HUES48 (cell line): Measurements from ENCODE around the gene LIPC.

Source experiments
- H3K27ac ChIP-seq: one replicate; pipeline ENCODE4 v1.7.0; 2013; ENCODE audit warnings: low read depth, low read length, inconsistent platforms
- H3K27me3 ChIP-seq: 2 replicates; pipeline ENCODE4 v1.6.1; 2013; ENCODE audit warnings: mild to moderate bottlenecking, low read length; ENCODE audit not compliant: control insufficient read depth, insufficient read depth
- H3K36me3 ChIP-seq: 2 replicates; pipeline ENCODE4 v1.6.1; 2013; ENCODE audit warnings: low read length; ENCODE audit not compliant: control insufficient read depth, insufficient read depth
- H3K4me1 ChIP-seq: 2 replicates; pipeline ENCODE4 v1.6.1; 2013; ENCODE audit warnings: mild to moderate bottlenecking, low read length; ENCODE audit not compliant: control insufficient read depth, insufficient read depth
- H3K4me3 ChIP-seq: 2 replicates; pipeline ENCODE4 v1.5.1; 2013; ENCODE audit warnings: mild to moderate bottlenecking, low read depth, low read length
- H3K9ac ChIP-seq: 2 replicates; pipeline ENCODE4 v1.6.1; 2013; ENCODE audit warnings: mild to moderate bottlenecking, low read depth, low read length, moderate library complexity
- H3K9me3 ChIP-seq: 2 replicates; pipeline ENCODE4 v1.6.1; 2013; ENCODE audit warnings: low read length; ENCODE audit not compliant: control insufficient read depth, insufficient read depth

LIPC gene

GRCh38 chr15:58559904-58560588 lies 128.3 kb downstream of the LIPC start:
- H3K27me3 ChIP-seq = no peaks in the 10 kb centered on the region
- peaks cover 9% of the 10 kb centered on the region; the same call in 1 of the 2 replicates for H3K9me3 ChIP-seq
- H3K4me1 ChIP-seq = peaks cover 6% of the 10 kb centered on the region; the same call in 1 of the 2 replicates
- no peak overlapping the region for H3K4me3 ChIP-seq
- no peak overlapping the region for H3K27ac ChIP-seq
- H3K9ac ChIP-seq = no peak overlapping the region
- H3K36me3 ChIP-seq = no peaks in the 10 kb centered on the region

- H3K27me3 ChIP-seq = no peaks in the 10 kb centered on the region
- peaks cover 9% of the 10 kb centered on the region; the same call in 1 of the 2 replicates for H3K9me3 ChIP-seq
- H3K36me3 ChIP-seq = no peaks in the 10 kb centered on the region
- no peak overlapping the region for H3K4me3 ChIP-seq
- H3K4me1 ChIP-seq = peaks cover 6% of the 10 kb centered on the region; the same call in 1 of the 2 replicates
- peak overlapping the region; percentile 78 for H3K27ac ChIP-seq
- no peak overlapping the region for H3K9ac ChIP-seq
Observed at GRCh38 chr15:58561321-58561720, 129.5 kb downstream of the LIPC start.

GRCh38 chr15:58562135-58562534 lies 130.3 kb downstream of the LIPC start:
- no peaks in the 10 kb centered on the region for H3K36me3 ChIP-seq
- no peak overlapping the region for H3K4me3 ChIP-seq
- H3K27me3 ChIP-seq = no peaks in the 10 kb centered on the region
- peaks cover 9% of the 10 kb centered on the region; the same call in 1 of the 2 replicates for H3K9me3 ChIP-seq
- H3K27ac ChIP-seq = peak overlapping the region; percentile 78
- peaks cover 6% of the 10 kb centered on the region; the same call in 1 of the 2 replicates for H3K4me1 ChIP-seq
- H3K9ac ChIP-seq = no peak overlapping the region

GRCh38 chr15:58564981-58565380 lies 133.2 kb downstream of the LIPC start:
- H3K36me3 ChIP-seq = no peaks in the 10 kb centered on the region
- H3K9ac ChIP-seq = no peak overlapping the region
- H3K9me3 ChIP-seq = no peaks in the 10 kb centered on the region
- H3K27ac ChIP-seq = no peak overlapping the region
- H3K4me1 ChIP-seq = peaks cover 6% of the 10 kb centered on the region; the same call in 1 of the 2 replicates
- no peak overlapping the region for H3K4me3 ChIP-seq
- H3K27me3 ChIP-seq = no peaks in the 10 kb centered on the region

- Histone ChIP-seq H3K9me3 (no peaks in the 10 kb centered on the region), H3K27ac (no peak overlapping the region), H3K9ac (no peak overlapping the region), H3K36me3 (no peaks in the 10 kb centered on the region), H3K4me1 (peaks cover 6% of the 10 kb centered on the region; the same call in 1 of the 2 replicates), H3K4me3 (no peak overlapping the region), H3K27me3 (no peaks in the 10 kb centered on the region)
Observed at GRCh38 chr15:58565619-58566018, 133.8 kb downstream of the LIPC start.

GRCh38 chr15:58566029-58566428 lies 134.2 kb downstream of the LIPC start:
- H3K4me1 ChIP-seq = peaks cover 3% of the 10 kb centered on the region; the same call in 1 of the 2 replicates
- H3K36me3 ChIP-seq = no peaks in the 10 kb centered on the region
- H3K27ac ChIP-seq = no peak overlapping the region
- H3K27me3 ChIP-seq = no peaks in the 10 kb centered on the region
- H3K9me3 ChIP-seq = no peaks in the 10 kb centered on the region
- no peak overlapping the region for H3K9ac ChIP-seq
- H3K4me3 ChIP-seq = no peak overlapping the region

GRCh38 chr15:58568157-58568571 lies 136.4 kb downstream of the LIPC start:
- Histone ChIP-seq H3K9me3 (no peaks in the 10 kb centered on the region), H3K27me3 (no peaks in the 10 kb centered on the region), H3K9ac (no peak overlapping the region), H3K27ac (no peak overlapping the region), H3K4me3 (no peak overlapping the region), H3K36me3 (no peaks in the 10 kb centered on the region), H3K4me1 (no peaks in the 10 kb centered on the region)

GRCh38 chr15:58569455-58569854 lies 137.7 kb downstream of the LIPC start:
- no peak overlapping the region for H3K4me3 ChIP-seq
- no peak overlapping the region for H3K27ac ChIP-seq
- no peaks in the 10 kb centered on the region for H3K36me3 ChIP-seq
- no peaks in the 10 kb centered on the region for H3K4me1 ChIP-seq
- no peak overlapping the region for H3K9ac ChIP-seq
- H3K9me3 ChIP-seq = no peaks in the 10 kb centered on the region
- no peaks in the 10 kb centered on the region for H3K27me3 ChIP-seq

GRCh38 chr15:58571491-58571890 lies 139.7 kb downstream of the LIPC start:
- Histone ChIP-seq H3K4me1 (no peaks in the 10 kb centered on the region), H3K9ac (no peak overlapping the region), H3K27me3 (no peaks in the 10 kb centered on the region), H3K36me3 (no peaks in the 10 kb centered on the region), H3K9me3 (no peaks in the 10 kb centered on the region), H3K27ac (no peak overlapping the region), H3K4me3 (no peak overlapping the region)

- no peaks in the 10 kb centered on the region for H3K27me3 ChIP-seq
- no peak overlapping the region for H3K9ac ChIP-seq
- no peaks in the 10 kb centered on the region for H3K36me3 ChIP-seq
- H3K4me3 ChIP-seq = no peak overlapping the region
- no peaks in the 10 kb centered on the region for H3K9me3 ChIP-seq
- H3K4me1 ChIP-seq = no peaks in the 10 kb centered on the region
- no peak overlapping the region for H3K27ac ChIP-seq
Observed at GRCh38 chr15:58572521-58572920, 140.7 kb downstream of the LIPC start.

- Histone ChIP-seq H3K27ac (no peak overlapping the region), H3K36me3 (no peaks in the 10 kb centered on the region), H3K4me3 (no peak overlapping the region), H3K9ac (no peak overlapping the region), H3K9me3 (no peaks in the 10 kb centered on the region), H3K27me3 (no peaks in the 10 kb centered on the region), H3K4me1 (no peaks in the 10 kb centered on the region)
Observed at GRCh38 chr15:58573270-58573669, 141.5 kb downstream of the LIPC start.
